DOHH2 (cell line): ENCODE measurements around the gene HS3ST5.

Experiments used
- H3F3A ChIP-seq: fragments of 200-600 bp; sonication (generic), shearing (Covaris generic); 2 replicates; pipeline ENCODE4 v1.6.0; 2016; ENCODE audit warnings: antibody characterized with exemption, mild to moderate bottlenecking; ENCODE audit not compliant: control insufficient read depth, insufficient read depth
- H3K27ac ChIP-seq: fragments of 200-600 bp; sonication (generic); 2 replicates; pipeline ENCODE4 v1.5.1; 2014; ENCODE audit warnings: low read depth, mild to moderate bottlenecking, low read length, moderate library complexity
- H3K27me3 ChIP-seq: fragments of 200-600 bp; sonication (generic); 2 replicates; pipeline ENCODE4 v1.6.1; 2014; ENCODE audit warnings: mild to moderate bottlenecking, low read length, mixed read lengths; ENCODE audit not compliant: control insufficient read depth
- H3K36me3 ChIP-seq: fragments of 200-600 bp; sonication (generic); 2 replicates; pipeline ENCODE4 v1.6.1; 2014; ENCODE audit warnings: mild to moderate bottlenecking, low read length, moderate library complexity, mixed read lengths; ENCODE audit not compliant: control insufficient read depth
- H3K4me1 ChIP-seq: fragments of 200-600 bp; sonication (generic); 2 replicates; pipeline ENCODE4 v1.6.1; 2014; ENCODE audit warnings: mild to moderate bottlenecking, low read length, mixed read lengths; ENCODE audit not compliant: control insufficient read depth
- H3K4me2 ChIP-seq: fragments of 200-600 bp; sonication (generic); 2 replicates; pipeline ENCODE4 v1.6.0; 2014; ENCODE audit warnings: mild to moderate bottlenecking, low read length, moderate library complexity
- H3K4me3 ChIP-seq: fragments of 200-600 bp; sonication (generic); 2 replicates; pipeline ENCODE4 v1.5.1; 2014; ENCODE audit warnings: mild to moderate bottlenecking, low read length, mixed read lengths
- H3K79me2 ChIP-seq: fragments of 200-600 bp; sonication (generic); 2 replicates; pipeline ENCODE4 v1.6.1; 2014; ENCODE audit warnings: mild to moderate bottlenecking, low read length, mixed read lengths; ENCODE audit not compliant: control insufficient read depth
- H3K9me2 ChIP-seq: fragments of 200-600 bp; sonication (generic); replicated peaks from 2 replicates; pipeline ENCODE4 v1.6.1; 2014; ENCODE audit warnings: mild to moderate bottlenecking, low read length, mixed read lengths; ENCODE audit not compliant: control insufficient read depth
- H3K9me3 ChIP-seq: fragments of 200-600 bp; sonication (generic); 2 replicates; pipeline ENCODE4 v1.6.1; 2014; ENCODE audit warnings: antibody characterized with exemption, low read length, mixed read lengths; ENCODE audit not compliant: control insufficient read depth, insufficient read depth
- H4K20me1 ChIP-seq: fragments of 200-600 bp; sonication (generic); 2 replicates; pipeline ENCODE4 v1.6.0; 2014; ENCODE audit warnings: low read depth, mild to moderate bottlenecking, antibody characterized with exemption, low read length, moderate library complexity; ENCODE audit not compliant: control insufficient read depth, insufficient read depth
- CTCF ChIP-seq: fragments of 200-600 bp; sonication (generic); IDR thresholded peaks from one replicate; pipeline ENCODE4 v1.5.1; 2014; ENCODE audit warnings: antibody characterized with exemption, mild to moderate bottlenecking, low read depth, low read length; ENCODE audit not compliant: poor library complexity, severe bottlenecking
- EZH2phosphoT487 ChIP-seq: fragments of 200-600 bp; sonication (generic); IDR thresholded peaks from 2 replicates; pipeline ENCODE4 v1.6.1; 2017; ENCODE audit warnings: borderline replicate concordance, mild to moderate bottlenecking, antibody characterized with exemption, low read length, moderate library complexity, mixed read lengths

The HS3ST5 gene

GRCh38 chr6:114061116-114061515 lies 281.7 kb downstream of the HS3ST5 start:
- H3K4me1 ChIP-seq = peaks cover 6% of the 10 kb centered on the region
- no peak overlapping the region for H3K27ac ChIP-seq
- H4K20me1 ChIP-seq = no peaks in the 10 kb centered on the region
- no peak overlapping the region for H3K4me2 ChIP-seq
- H3K79me2 ChIP-seq = no peaks in the 10 kb centered on the region
- H3F3A ChIP-seq = no peaks in the 10 kb centered on the region
- no peak overlapping the region for H3K4me3 ChIP-seq
- TF ChIP-seq CTCF = no peak
- no peak for TF ChIP-seq EZH2phosphoT487
- H3K36me3 ChIP-seq = no peaks in the 10 kb centered on the region
- no peaks in the 10 kb centered on the region for H3K27me3 ChIP-seq
- H3K9me3 ChIP-seq = no peaks in the 10 kb centered on the region
- H3K9me2 ChIP-seq = no peaks in the 10 kb centered on the region

GRCh38 chr6:114058435-114058834 lies 284.4 kb downstream of the HS3ST5 start:
- H3K79me2 ChIP-seq = no peaks in the 10 kb centered on the region
- H4K20me1 ChIP-seq = no peaks in the 10 kb centered on the region
- TF ChIP-seq CTCF (no peak), EZH2phosphoT487 (no peak)

GRCh38 chr6:114055763-114056162 lies 287.1 kb downstream of the HS3ST5 start:
- Histone ChIP-seq H3K79me2 (no peaks in the 10 kb centered on the region), H3K27me3 (no peaks in the 10 kb centered on the region), H3F3A (no peaks in the 10 kb centered on the region), H3K9me2 (no peaks in the 10 kb centered on the region), H3K27ac (no peak overlapping the region), H3K9me3 (no peaks in the 10 kb centered on the region), H3K4me3 (no peak overlapping the region), H4K20me1 (no peaks in the 10 kb centered on the region), H3K36me3 (no peaks in the 10 kb centered on the region), H3K4me1 (peaks cover 5% of the 10 kb centered on the region), H3K4me2 (no peak overlapping the region)
- no peak for TF ChIP-seq EZH2phosphoT487
- TF ChIP-seq CTCF = no peak

More at GRCh38 chr6:114058435-114058834, 284.4 kb downstream of the HS3ST5 start:
- Histone ChIP-seq H3K27ac (no peak overlapping the region), H3K9me2 (no peaks in the 10 kb centered on the region), H3K9me3 (no peaks in the 10 kb centered on the region), H3K36me3 (no peaks in the 10 kb centered on the region), H3K4me3 (no peak overlapping the region), H3K4me1 (peaks cover 6% of the 10 kb centered on the region), H3F3A (no peaks in the 10 kb centered on the region), H3K27me3 (no peaks in the 10 kb centered on the region), H3K4me2 (no peak overlapping the region)

- no peaks in the 10 kb centered on the region for H3K79me2 ChIP-seq
- no peaks in the 10 kb centered on the region for H3K27me3 ChIP-seq
- H3K9me2 ChIP-seq = no peaks in the 10 kb centered on the region
- no peak overlapping the region for H3K4me3 ChIP-seq
- no peak overlapping the region for H3K4me2 ChIP-seq
- H3K36me3 ChIP-seq = no peaks in the 10 kb centered on the region
- H3K27ac ChIP-seq = no peak overlapping the region
- H3K9me3 ChIP-seq = no peaks in the 10 kb centered on the region
- TF ChIP-seq EZH2phosphoT487 (no peak), CTCF (no peak)
- H3F3A ChIP-seq = no peaks in the 10 kb centered on the region
- H3K4me1 ChIP-seq = peaks cover 1% of the 10 kb centered on the region
- no peaks in the 10 kb centered on the region for H4K20me1 ChIP-seq
Measured at GRCh38 chr6:114055349-114055748, 287.5 kb downstream of the HS3ST5 start.
